ENCODE data around the gene RAPGEF1.

RAPGEF1 gene

DNA sequence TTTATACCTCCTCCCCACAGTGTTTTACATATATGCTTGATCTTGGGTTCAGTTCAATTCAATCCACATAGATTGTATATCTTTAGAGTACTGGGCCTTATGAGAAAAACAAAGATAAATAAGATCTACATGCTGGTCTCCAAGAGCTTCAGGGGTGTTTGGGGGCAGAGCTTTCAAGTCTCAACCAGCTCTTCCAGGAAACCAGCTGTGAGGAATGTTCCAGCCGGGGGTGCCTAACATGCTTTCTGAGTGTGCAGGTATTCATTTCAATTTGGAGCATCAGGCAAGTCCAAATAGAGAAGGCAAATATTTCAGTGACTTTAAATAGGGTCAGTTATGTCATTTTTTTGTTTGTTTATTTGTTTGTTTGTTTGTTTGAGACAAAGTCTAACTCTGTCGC is 5.7 kb upstream of the RAPGEF1 start:
- DNase-seq: no peak

DNA sequence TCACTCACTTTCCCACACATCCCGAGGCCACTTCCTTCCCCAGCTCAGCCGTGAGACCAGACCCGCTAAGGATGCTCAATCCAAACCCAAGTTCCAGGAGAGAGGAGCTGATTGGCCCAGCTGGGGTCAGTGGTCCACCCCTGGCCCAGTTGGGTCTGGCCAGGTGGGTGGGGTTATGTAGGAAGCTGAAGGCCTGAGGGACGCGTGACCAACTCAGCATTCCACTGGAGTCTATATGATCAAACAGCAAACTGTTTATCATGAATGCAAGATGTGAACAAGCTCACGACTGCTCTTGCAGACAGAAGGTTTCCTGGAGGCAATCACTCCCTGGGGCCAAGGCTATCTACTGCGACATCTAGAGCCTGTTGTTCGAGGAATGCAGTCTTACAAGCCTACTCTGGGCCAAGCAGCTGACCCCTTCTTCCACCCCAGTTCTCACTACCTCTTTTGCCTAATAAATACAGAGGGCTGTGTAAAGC is 4.9 kb upstream of the RAPGEF1 start:
- no peak for DNase-seq

DNA sequence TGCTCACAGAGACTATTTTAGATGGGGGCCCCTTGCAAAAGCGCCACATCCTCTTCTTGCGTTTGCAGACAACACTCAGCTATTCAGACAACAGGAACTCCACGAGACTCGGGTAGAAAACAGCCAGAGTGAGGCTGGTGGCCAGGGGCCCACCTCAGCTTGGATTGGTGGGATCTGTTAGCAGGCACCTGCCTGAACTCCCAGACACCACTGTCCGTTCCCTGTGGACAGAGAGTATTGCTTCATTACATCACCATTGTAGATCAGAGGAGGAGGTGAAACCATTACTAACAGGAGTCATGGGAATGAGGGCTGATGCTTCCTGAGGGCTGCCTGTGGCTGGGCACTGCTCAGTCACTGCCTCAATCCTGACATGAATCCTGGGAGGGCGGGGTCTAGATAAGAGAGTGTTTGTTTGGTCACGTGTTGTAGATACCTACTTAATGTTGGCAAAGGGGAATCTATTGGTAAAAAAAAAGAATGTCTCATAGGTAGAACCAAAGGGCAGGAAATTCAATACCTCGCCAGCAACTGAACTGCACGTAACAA is 4.4 kb upstream of the RAPGEF1 start:
- DNase-seq: peak in 1 of 2 experiments; percentile 21

DNA sequence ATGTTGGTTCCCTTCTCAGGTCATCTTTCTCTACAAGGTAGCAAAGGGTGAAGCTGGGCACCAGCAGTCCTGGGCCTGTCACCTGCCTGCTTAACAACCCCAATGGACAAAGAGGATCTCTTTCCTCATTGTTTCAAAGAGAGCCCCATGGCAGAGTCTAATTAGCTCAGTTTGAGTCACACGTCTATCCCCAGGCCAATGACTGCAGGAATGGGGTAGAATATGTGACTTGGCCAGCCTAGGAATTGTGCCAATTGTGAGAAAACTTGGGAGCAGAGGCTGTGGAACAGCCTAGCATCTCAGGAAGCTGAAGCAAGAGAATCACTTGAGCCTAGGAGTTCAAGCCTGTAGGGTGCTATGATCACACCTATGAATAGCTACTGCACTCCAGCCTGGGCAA is 3.6 kb upstream of the RAPGEF1 start:
- no peak for DNase-seq

DNA sequence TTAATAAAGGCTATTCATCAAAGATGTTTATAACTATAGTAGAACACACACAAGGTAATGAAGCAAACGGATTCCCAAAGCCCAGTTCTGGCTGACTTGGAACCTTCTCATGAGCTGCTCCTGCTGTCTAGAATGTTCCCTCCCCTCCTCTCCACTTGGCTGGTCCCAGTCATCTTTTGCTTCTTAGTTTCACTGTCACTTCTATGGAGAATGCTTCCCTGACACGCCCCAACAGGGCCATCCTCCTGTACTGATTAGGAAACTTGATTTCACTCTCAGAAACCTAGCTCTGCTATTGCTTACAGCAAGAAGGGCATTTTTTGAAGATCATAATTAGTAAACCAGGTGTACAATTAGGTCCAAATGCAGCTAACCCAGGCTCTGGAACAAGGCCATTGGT is 3.2 kb upstream of the RAPGEF1 start:
- no peak for DNase-seq

DNA sequence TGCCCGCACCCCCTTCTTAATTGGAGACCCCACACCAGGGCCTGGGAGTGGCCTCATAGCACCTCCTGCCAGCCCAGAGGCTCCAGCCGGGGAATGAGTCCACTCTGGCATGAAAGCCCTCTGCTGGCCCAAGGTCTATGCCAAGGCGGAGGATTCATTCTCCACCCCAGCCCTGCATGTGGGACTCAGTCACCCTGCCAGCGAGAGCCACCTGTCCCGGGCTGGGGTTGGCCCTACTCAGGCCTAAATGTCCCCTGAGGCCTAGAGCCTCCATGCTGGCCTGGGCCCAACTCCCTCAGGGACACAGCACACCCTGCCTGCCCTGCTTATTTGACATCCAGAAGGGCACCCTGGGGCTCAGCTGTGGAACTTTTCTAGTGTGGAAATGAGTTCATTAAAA is 1.0 kb upstream of the RAPGEF1 start:
- DNase-seq: no peak

DNA sequence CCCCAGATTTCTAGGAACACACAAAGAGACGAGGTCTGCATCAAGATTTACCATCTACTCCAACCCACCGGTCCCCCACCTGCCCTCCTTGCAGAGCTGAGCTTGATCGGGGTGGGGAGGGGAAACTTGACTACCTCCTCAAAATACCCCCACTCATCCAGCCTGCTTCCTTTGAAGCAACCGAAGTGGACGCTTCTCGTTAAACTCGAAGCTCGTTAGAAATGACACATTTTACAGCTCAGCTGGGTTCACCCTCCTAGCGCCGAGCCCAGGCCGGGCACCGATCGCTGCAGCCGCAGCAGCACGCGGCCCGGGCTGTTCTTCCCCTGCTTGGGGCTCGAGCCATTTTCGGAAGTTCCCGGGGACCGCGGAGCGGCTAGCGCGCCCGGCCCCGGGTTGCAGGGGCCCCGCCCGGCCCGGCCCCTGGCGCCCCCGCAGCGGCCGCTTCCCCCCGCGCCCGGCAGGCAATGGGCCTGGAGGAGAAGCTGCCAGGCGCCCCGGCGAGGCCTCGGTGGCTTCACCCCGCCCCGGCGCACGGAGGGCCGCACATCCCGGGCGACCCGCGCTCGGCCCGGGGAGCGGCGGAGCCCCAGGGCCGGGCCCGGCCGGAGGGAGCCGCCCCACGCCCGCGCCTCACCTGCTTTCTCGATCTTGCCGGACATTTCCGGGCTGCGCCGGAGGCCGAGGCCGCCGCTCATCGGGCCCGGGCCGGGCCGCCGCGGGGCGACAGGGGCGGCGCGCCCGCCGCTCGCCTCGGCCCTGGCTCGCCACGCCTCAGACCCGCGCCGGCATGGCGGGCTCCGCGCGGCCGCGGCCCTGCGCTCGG is 530 bp downstream of the RAPGEF1 start:
- peak in 1 of 2 experiments; percentile 55 for DNase-seq

DNA sequence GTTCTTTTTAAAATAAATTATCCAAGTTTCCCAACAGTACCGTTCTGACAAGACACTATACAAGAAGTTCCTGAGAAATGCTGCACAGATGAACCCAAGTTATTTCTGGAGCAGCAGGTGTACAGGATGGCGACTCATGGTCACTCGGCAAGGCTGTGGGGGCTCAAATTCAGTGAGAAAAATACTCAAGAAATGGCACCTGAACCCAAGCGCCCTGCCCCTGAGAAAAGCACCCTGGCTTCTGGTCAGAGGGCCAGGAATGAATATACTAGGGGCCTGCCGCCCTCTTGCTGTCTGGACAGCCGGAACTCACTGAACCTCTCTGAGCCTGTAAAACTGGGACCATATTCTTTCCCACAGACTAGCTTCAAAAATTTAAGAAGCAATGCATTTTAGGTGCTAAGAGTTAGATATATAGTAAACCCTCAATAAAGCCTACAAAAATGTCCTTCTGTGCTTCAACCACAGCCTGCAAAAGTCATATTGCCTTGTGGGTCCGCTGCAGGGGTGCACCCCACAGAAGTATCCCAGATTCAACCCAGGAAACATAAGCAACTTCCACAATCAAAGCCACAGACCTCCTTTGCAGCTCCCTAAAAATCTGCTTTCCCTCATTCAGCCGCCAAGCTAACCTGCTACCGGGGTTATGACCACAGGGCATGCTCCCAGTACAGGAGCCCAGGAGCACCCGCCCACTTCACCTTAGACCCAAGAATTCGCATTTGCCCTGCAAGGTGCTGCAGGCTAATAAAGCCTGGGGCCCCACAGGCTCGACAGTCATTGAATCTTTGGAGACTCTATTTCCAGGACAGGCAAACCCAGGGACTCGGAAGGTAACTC is 1.4 kb downstream of the RAPGEF1 start:
- peak in 1 of 2 experiments; percentile 42 for DNase-seq

DNA sequence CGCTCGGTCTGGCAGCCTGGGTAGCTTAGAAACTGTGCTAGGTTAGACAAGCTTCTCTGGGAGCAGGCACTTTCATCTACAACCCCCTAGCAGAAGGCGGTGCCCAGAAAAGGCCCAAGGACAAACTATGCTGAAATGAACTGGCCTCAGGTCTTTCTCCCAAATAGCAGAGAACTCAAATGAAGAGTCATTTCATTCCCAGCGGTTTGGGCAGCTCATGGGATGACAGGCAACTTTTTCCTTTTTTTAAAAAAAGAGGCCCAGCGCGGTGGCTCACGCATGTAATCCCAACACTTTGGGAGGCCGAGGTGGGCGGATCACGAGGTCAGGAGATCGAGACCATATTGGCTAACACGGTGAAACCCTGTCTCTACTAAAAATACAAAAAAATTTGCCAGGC is 2.5 kb downstream of the RAPGEF1 start:
- peak in 1 of 2 experiments; percentile 43 for DNase-seq

DNA sequence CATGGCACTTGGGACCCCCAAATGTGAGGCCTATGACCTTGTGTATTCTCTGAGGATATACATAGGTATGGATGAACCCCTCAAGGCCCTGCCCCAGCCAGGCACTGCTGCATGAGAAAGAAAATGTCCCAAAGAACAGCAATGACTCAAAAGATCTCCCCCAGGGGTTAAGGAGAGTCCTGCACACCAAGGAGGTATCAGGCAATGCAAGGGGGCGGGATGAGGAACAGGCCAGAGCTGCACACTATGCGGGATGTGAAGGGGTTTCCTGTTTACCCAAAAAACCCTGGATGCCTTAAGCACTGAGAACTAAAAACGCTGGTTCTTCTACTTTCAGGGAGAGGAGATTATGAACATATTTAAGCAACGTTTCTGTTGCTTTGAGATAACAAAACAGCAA is 3.4 kb downstream of the RAPGEF1 start:
- DNase-seq: peak in 1 of 2 experiments; percentile 24

DNA sequence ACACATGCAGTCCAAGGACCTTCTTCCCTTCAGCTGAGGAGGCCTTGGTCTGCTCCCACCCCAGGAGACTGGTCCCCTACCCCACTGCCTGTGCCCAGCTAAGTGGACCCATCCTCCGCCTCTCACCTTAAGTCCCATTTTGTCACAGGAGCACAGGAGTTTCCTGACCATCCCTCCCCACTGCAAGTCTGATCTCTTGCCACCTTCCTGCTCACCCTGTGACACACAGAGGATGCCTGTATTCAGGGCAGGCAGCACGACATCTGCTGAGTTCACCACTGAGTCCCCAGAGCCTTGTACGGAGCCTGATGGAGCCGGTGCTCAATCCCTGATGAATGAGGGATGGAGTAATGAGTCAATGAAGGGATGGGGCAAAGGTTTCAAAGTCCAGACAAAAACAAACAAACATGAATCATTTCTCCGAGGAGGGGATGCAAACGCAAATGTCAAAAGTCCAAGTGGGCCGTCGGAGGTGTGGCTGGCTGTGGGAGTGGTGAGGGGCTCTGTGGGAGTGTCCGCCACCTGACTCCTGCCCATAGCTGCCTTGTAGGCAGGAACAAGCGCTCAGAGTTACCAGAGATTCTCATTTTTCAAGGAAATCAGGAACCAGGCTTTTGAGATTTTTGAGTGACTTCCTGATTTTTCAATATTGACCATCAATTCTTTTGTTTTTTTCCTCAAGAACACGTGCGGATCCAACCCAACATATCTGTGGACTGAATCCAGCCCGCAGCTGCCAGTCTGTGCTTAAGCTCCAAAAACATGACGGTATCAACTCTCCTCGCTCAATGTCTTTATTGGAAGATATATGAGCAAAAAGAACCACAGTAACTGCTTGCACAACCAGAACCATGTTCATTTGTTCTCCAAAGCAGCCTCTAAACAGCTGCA is 4.4 kb downstream of the RAPGEF1 start:
- peak in 1 of 2 experiments; percentile 33 for DNase-seq

DNA sequence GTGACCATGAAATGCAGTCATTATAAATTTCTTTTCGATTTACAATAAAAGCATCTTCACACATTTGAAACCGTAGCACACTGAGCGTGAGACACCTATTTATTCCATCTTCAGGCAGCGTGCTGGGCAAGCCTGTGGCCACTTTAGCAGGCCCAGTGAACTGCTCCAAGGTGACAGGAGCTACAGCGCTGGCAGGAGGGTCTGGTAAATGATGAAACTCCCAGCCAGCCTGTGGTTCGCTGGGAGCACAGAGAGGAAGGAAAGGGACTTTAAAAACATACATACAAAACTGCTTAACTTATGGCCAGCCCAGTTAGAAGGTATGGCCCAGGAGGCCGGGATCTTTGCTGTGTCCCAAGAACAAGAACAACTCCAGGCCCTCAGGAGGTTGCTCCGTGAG is 5.1 kb downstream of the RAPGEF1 start:
- no peak for DNase-seq

DNA sequence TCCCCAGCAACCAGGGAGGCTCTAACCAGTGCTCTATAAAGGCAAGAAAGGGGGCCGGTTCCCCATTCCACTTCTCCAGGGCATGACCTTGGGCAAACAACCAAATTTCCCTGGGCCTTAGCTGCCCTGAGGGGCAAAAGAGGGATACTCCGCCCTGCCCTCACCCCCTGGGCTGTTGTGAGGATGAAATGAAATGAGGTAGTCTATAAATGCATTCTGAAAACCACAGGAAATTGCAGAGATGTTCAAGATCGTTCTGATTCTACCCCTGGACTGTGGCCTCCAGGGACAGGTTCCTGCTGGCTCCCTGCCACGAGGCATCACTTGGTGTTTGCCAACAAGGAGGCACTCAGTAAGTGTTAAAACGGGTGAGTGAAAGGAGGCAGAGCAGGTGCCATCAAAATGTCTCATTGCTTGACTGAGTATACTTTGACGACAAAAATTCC is 5.7 kb downstream of the RAPGEF1 start:
- peak; percentile 58 to 68 for DNase-seq

DNA sequence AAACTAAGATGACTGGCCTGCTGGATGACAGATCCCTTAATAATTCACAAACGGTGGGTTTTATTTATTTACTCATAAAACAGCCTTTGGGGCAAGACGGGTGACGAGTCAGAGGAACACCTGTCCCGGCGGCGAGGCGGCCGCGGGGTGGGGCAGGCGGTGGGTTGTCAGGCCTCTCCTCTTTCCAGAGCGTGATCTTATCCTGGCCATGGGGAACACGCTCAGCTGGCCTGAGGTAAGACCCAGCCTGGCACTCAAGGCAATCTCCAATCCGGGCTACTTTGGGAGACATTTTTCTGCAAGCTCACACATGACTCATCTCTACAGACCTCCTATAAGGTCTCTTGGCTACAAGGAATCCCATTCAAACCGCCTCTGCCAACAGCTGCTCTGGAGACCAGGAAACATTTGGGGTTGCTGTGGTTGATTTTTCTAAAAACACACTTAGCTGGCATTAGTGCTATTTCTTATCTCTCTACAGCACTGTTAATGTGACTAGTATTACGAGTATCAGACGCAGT is 6.3 kb downstream of the RAPGEF1 start:
- DNase-seq: peak in 1 of 2 experiments; percentile 58

DNA sequence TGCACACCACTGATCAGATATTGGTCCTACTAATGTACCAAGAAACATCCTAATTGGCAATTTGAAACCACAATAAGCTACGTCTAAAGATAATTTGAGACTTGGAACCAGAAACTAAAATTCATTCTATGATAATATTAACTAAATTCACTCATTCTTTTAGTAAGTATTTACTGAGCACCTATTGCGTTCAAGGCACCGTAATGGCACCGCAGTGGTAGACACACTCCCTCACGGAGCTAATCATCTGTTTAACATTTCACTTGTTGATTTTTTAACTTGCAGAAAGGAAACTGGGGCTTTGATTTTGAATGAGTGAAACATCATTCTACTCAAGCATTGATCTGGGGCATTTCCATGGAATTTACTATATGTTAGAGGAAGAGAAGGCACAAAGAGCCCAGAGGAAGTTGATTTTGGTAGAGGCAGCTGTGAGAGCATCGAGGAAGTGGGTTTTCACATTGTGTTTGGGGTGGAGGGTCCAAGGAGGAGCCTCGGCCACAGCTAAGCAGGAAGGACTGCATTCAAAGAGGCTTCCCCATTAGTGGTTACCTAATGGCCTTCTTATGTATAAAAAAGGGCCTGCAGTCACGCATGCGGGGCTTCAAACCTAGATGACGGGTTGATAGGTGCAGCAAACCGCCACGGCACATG is 7.1 kb downstream of the RAPGEF1 start:
- peak in 1 of 2 experiments; percentile 35 for DNase-seq

DNA sequence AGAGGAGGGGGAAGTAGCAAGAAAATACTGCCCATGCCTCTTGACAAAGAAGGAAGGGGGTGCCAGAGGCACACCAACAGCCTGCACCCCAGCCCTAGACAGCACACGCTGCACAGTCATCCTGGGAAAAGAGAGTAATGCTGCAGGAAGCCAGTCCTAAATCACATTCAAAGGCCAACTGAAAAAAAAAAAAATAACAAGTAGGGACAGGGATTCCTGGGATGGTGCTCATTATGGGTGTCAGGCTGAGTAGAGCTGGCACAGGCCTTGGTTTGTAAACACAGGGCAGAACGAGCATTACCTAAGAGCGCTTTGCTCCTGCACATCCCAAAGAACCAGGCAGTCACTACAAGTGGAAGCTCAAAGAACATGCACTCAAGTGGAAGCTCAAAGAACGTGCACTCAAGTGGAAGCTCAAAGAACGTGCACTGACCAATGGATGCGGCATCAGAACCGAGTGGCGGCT is 7.8 kb downstream of the RAPGEF1 start:
- peak in 1 of 2 experiments; percentile 44 for DNase-seq

DNA sequence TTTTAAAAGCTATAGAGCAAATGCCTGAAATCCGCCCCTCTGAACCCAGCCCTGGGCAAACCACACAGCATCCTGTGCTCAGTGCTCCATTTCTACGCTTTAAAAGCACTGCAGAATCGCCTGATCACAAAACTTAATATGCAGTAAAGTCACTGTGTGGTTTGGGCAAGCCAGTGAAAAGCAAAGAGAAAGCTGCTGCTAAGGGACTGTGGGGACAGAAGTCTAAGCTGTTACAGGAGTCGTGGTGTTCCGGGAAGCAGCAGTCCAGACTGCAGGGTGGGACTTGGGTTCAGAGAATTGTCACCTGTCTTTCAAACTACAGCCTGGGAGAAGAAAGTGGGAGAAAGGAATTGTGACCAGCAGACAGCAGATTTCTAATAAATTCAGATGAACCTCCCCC is 8.2 kb downstream of the RAPGEF1 start:
- DNase-seq: peak in 1 of 2 experiments; percentile 39

DNA sequence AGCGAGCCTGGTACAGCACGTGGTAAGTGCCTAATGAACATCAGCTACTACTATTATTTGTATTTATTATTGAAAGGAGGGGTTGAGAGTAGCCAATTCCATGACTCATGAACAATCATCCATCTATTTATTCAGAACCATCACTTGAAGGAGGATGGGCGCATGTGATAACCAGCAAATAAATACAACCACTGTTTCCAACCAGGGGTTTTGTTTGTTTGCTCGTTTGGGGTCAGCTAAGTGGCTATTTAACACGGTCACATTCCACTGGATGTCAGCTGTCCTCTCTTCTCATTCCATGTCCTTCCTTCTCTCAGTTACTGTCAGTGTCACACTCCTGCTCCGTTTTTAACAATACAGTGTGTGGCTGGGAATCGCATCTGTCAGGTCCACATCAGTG is 8.6 kb downstream of the RAPGEF1 start:
- DNase-seq: no peak

DNA sequence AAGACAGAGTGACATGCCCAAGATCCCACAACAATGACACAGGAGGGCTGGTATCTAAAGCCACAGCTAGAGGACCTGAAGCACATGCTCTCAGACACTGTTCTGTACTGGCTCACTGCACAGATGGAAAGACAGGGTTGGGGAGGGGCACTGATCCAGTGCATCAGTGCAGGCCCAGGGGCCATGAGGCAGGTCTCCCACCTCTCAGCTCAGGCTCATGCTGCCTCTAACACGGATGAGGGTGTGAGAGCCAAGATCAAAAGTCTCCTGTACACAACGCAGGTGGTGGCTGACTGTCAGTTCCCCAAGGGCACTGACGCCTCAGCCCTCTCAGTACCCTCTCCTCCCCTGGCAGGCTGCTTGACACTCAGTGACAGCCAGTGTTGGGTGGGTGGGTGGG is 10.9 kb downstream of the RAPGEF1 start:
- DNase-seq: peak; percentile 60 to 67

DNA sequence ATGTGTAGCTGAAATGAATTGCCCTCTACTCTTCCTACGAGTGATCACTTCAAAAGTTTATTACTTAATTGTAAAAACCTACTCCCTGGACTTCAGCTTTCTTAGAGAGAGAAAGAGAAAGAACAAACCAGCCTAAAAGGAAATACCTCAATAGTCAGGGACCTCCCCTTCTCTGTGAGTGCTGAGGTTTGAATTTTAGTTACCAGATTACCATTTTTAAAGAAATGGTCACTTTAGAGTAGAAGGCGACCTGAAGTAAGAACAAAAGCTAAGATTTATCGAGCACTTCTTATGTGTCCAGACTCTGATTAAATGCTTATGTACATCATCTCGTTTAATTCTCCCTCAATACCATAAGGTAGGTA is 11.3 kb downstream of the RAPGEF1 start:
- no peak for DNase-seq

DNA sequence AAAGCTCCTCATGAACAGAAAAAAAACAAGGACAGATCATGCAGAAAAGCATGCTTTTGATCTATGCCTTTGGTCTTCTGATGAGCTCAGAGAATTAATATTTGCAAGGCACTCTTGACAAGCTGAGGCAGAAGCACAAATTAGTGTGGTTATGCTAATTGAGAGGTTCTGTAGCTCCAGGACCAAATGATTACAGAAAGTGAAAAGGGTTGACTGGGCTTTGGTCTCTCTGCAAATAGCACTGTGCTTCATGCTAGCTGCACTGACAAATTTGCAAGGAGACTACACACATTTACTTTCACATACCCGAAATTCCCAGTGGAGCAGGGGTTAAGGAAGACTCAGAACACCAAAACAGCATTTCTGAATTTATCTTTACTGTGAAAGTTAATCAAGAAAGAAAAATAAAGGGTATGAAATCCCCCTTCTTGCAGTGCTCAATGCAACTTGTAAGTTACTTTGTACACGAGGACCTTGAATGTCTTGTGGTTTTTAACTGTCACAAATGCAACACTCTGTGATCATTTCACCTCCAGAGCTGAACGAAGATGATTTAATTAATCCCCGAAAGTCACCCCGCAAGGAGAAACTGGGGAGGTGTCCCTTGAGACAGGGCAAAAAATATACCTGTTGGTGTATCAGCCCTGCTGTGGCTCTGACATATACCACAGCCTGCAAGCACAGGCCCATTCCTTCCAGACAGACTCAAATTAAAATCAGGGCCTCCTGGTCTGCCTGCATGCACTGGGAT is 11.9 kb downstream of the RAPGEF1 start:
- peak in 1 of 2 experiments; percentile 37 for DNase-seq
